ENCODE data around the gene NUBP1.

NUBP1 gene

GRCh38 chr16:10806698-10807097 lies 63.1 kb downstream of the NUBP1 start:
- DNase-seq (ENCODE audit: low read depth) = no peak

- no peak for DNase-seq (ENCODE audit: low read depth)
These were observed 64.6 kb downstream of the NUBP1 start for GRCh38 chr16:10808218-10808617.

GRCh38 chr16:10808850-10809249 lies 65.2 kb downstream of the NUBP1 start:
- no peak for DNase-seq (ENCODE audit: low read depth)

GRCh38 chr16:10809706-10810105 lies 66.1 kb downstream of the NUBP1 start:
- DNase-seq (ENCODE audit: low read depth) = no peak

GRCh38 chr16:10812312-10813098 lies 68.9 kb downstream of the NUBP1 start:
- no peak for DNase-seq (ENCODE audit: low read depth)

GRCh38 chr16:10813099-10813455 lies 69.4 kb downstream of the NUBP1 start:
- no peak for DNase-seq (ENCODE audit: low read depth)

GRCh38 chr16:10817514-10817913 lies 73.9 kb downstream of the NUBP1 start:
- DNase-seq (ENCODE audit: low read depth) = no peak

GRCh38 chr16:10817963-10818941 lies 74.6 kb downstream of the NUBP1 start, which contains the start of gene TVP23A:
Gene TVP23A, minus strand, starts transcription at chr16:10818794. Its CDS starts 301 bp downstream, at chr16:10818493.
- DNase-seq (ENCODE audit: low read depth) = no peak

All from stimulated activated CD8-positive, alpha-beta memory T cell treated with anti-CD3 and anti-CD28 coated beads, Interleukin-7, amount 100 ng/mL, for 24 hours (primary cell).